ENCODE results near the gene ARHGAP33.
"Not testable (repeated sequence)": the region's sequence is repeated elsewhere in the genome, so short reads cannot be mapped to it uniquely, and the experiment has no call there.

Gene ARHGAP33

GRCh38 chr19:35786299-35787160 lies 11.2 kb downstream of the ARHGAP33 start:
- DNase-seq = no peak
- no peak for TF ChIP-seq POLR2A (IDR thresholded peaks at IDR 0.05; ENCODE audit: low read length)
- TF ChIP-seq GATA1 (IDR thresholded peaks at IDR 0.05; ENCODE audit: low read depth, low read length) = no peak

GRCh38 chr19:35787227-35787799 lies 11.9 kb downstream of the ARHGAP33 start:
- TF ChIP-seq POLR2A (IDR thresholded peaks at IDR 0.05; ENCODE audit: low read length) (no peak), GATA1 (IDR thresholded peaks at IDR 0.05; ENCODE audit: low read depth, low read length) (no peak)

GRCh38 chr19:35788205-35788960 lies 13.0 kb downstream of the ARHGAP33 start:
- TF ChIP-seq POLR2A (IDR thresholded peaks at IDR 0.05; ENCODE audit: low read length) (no peak), GATA1 (IDR thresholded peaks at IDR 0.05; ENCODE audit: low read depth, low read length) (no peak)
- no peak for DNase-seq

More at GRCh38 chr19:35787227-35787799, 11.9 kb downstream of the ARHGAP33 start:
- DNase-seq = no peak

GRCh38 chr19:35789195-35789977 lies 14.0 kb downstream of the ARHGAP33 start:
- no peak for DNase-seq
- TF ChIP-seq POLR2A (IDR thresholded peaks at IDR 0.05; ENCODE audit: low read length) (no peak), GATA1 (IDR thresholded peaks at IDR 0.05; ENCODE audit: low read depth, low read length) (no peak)

GRCh38 chr19:35789978-35790944 lies 14.9 kb downstream of the ARHGAP33 start:
- no peak for DNase-seq

GRCh38 chr19:35790981-35791813 lies 15.8 kb downstream of the ARHGAP33 start:
- TF ChIP-seq POLR2A (IDR thresholded peaks at IDR 0.05; ENCODE audit: low read length) (no peak), GATA1 (IDR thresholded peaks at IDR 0.05; ENCODE audit: low read depth, low read length) (no peak)

More at GRCh38 chr19:35789978-35790944, 14.9 kb downstream of the ARHGAP33 start:
- no peak for TF ChIP-seq GATA1 (IDR thresholded peaks at IDR 0.05; ENCODE audit: low read depth, low read length)
- no peak for TF ChIP-seq POLR2A (IDR thresholded peaks at IDR 0.05; ENCODE audit: low read length)

GRCh38 chr19:35791814-35792279 lies 16.5 kb downstream of the ARHGAP33 start:
- DNase-seq = no peak
- TF ChIP-seq GATA1 (IDR thresholded peaks at IDR 0.05; ENCODE audit: low read depth, low read length) (no peak), POLR2A (IDR thresholded peaks at IDR 0.05; ENCODE audit: low read length) (no peak)

More at GRCh38 chr19:35790981-35791813, 15.8 kb downstream of the ARHGAP33 start:
- no peak for DNase-seq

- DNase-seq = no peak
- no peak for TF ChIP-seq GATA1 (IDR thresholded peaks at IDR 0.05; ENCODE audit: low read depth, low read length)
- no peak for TF ChIP-seq POLR2A (IDR thresholded peaks at IDR 0.05; ENCODE audit: low read length)
Measured at GRCh38 chr19:35792312-35792711, 16.9 kb downstream of the ARHGAP33 start.

- no peak for DNase-seq
- no peak for TF ChIP-seq GATA1 (IDR thresholded peaks at IDR 0.05; ENCODE audit: low read depth, low read length)
Measured at GRCh38 chr19:35792888-35793287, 17.5 kb downstream of the ARHGAP33 start.

GRCh38 chr19:35793381-35794165 lies 18.2 kb downstream of the ARHGAP33 start:
- TF ChIP-seq GATA1 (IDR thresholded peaks at IDR 0.05; ENCODE audit: low read depth, low read length) (no peak), POLR2A (IDR thresholded peaks at IDR 0.05; ENCODE audit: low read length) (no peak)
- DNase-seq = no peak

GRCh38 chr19:35795564-35795963 lies 20.2 kb downstream of the ARHGAP33 start:
- not testable (repeated sequence) for DNase-seq
